H9 (cell line): Measurements from ENCODE around the gene MTMR4. TPM values are rescaled to one million over a fixed set of nuclear protein-coding genes. Genes with fewer than 3 reads are reported as not detected.

ENCODE experiments used
- DNase-seq: peaks from one replicate; pipeline ENCODE4 v3.0.0-alpha.2; 2017
- H2AFZ ChIP-seq: one replicate; pipeline ENCODE4 v1.6.1; 2013; ENCODE audit warnings: mild to moderate bottlenecking, low read length, control low read depth, moderate library complexity
- H2AK5ac ChIP-seq: 2 replicates; pipeline ENCODE4 v1.6.1; 2013; ENCODE audit warnings: low read length, control low read depth, mixed read lengths; ENCODE audit not compliant: insufficient read length
- H2BK120ac ChIP-seq: one replicate; pipeline ENCODE4 v1.6.1; 2013; ENCODE audit warnings: low read depth, mild to moderate bottlenecking, low read length, control low read depth, inconsistent platforms; ENCODE audit not compliant: poor library complexity, severe bottlenecking
- H2BK12ac ChIP-seq: 2 replicates; pipeline ENCODE4 v1.6.1; 2013; ENCODE audit warnings: low read length, control low read depth, mixed read lengths, low read depth; ENCODE audit not compliant: insufficient read length
- H2BK15ac ChIP-seq: 2 replicates; pipeline ENCODE4 v1.6.1; 2013; ENCODE audit warnings: low read depth, low read length, control low read depth
- H2BK20ac ChIP-seq: one replicate; pipeline ENCODE4 v1.6.1; 2013; ENCODE audit warnings: low read depth, mild to moderate bottlenecking, low read length, control low read depth, inconsistent platforms; ENCODE audit not compliant: poor library complexity, severe bottlenecking
- H2BK5ac ChIP-seq: 2 replicates; pipeline ENCODE4 v1.6.1; 2013; ENCODE audit warnings: low read length, control low read depth, mixed read lengths; ENCODE audit not compliant: insufficient read length
- H3K14ac ChIP-seq: 2 replicates; pipeline ENCODE4 v1.6.1; 2013; ENCODE audit warnings: low read length, control low read depth; ENCODE audit not compliant: insufficient read depth
- H3K18ac ChIP-seq: 2 replicates; pipeline ENCODE4 v1.6.1; 2013; ENCODE audit warnings: low read depth, mild to moderate bottlenecking, mixed read lengths, low read length, control low read depth; ENCODE audit not compliant: insufficient read length
- H3K23ac ChIP-seq: 2 replicates; pipeline ENCODE4 v1.6.1; 2013; ENCODE audit warnings: low read length, control low read depth, mixed read lengths, low read depth; ENCODE audit not compliant: insufficient read length
- H3K23me2 ChIP-seq: 2 replicates; pipeline ENCODE4 v1.6.1; 2013; ENCODE audit warnings: low read depth, mild to moderate bottlenecking, mixed read lengths, low read length, control low read depth; ENCODE audit not compliant: insufficient read length, poor library complexity, severe bottlenecking
- H3K27ac ChIP-seq: 2 replicates; pipeline ENCODE4 v1.5.1; 2013; ENCODE audit warnings: low read length, control low read depth, mixed read lengths, low read depth; ENCODE audit not compliant: insufficient read length
- H3K27me3 ChIP-seq: 2 replicates; pipeline ENCODE4 v1.6.1; 2013; ENCODE audit warnings: low read length, control low read depth, inconsistent platforms; ENCODE audit not compliant: insufficient read depth
- H3K4ac ChIP-seq: 2 replicates; pipeline ENCODE4 v1.6.1; 2013; ENCODE audit warnings: low read depth, mild to moderate bottlenecking, control low read depth, inconsistent platforms, low read length, moderate library complexity
- H3K4me1 ChIP-seq: 2 replicates; pipeline ENCODE4 v1.6.1; 2013; ENCODE audit warnings: low read length, control low read depth, inconsistent platforms; ENCODE audit not compliant: insufficient read depth
- H3K4me2 ChIP-seq: 2 replicates; pipeline ENCODE4 v1.6.1; 2013; ENCODE audit warnings: low read length, control low read depth, mixed read lengths; ENCODE audit not compliant: insufficient read length, insufficient read depth
- H3K56ac ChIP-seq: 2 replicates; pipeline ENCODE4 v1.6.1; 2013; ENCODE audit warnings: low read depth, mild to moderate bottlenecking, mixed read lengths, low read length, control low read depth; ENCODE audit not compliant: insufficient read length
- H3K79me1 ChIP-seq: 2 replicates; pipeline ENCODE4 v1.6.1; 2013; ENCODE audit warnings: low read depth, mild to moderate bottlenecking, moderate library complexity, low read length, control low read depth, inconsistent platforms; ENCODE audit not compliant: insufficient read depth, poor library complexity, severe bottlenecking
- H3K79me2 ChIP-seq: 2 replicates; pipeline ENCODE4 v1.6.1; 2013; ENCODE audit warnings: low read length, control low read depth, inconsistent platforms; ENCODE audit not compliant: insufficient read depth
- H3K9ac ChIP-seq: 2 replicates; pipeline ENCODE4 v1.6.1; 2013; ENCODE audit warnings: low read length, control low read depth, mixed read lengths; ENCODE audit not compliant: insufficient read length; ENCODE audit errors: extremely low read depth
- H3K9me3 ChIP-seq: one replicate; pipeline ENCODE4 v1.6.1; 2013; ENCODE audit warnings: low read depth, low read length, inconsistent platforms; ENCODE audit not compliant: control insufficient read depth
- H3T11ph ChIP-seq: one replicate; pipeline ENCODE4 v1.6.1; 2013; ENCODE audit warnings: mild to moderate bottlenecking, low read length, control low read depth, inconsistent platforms
- H4K20me1 ChIP-seq: one replicate; pipeline ENCODE4 v1.6.1; 2013; ENCODE audit not compliant: control insufficient read depth, insufficient read length, insufficient read depth
- H4K5ac ChIP-seq: 2 replicates; pipeline ENCODE4 v1.6.1; 2013; ENCODE audit warnings: low read depth, mild to moderate bottlenecking, mixed read lengths, low read length, control low read depth; ENCODE audit not compliant: insufficient read length
- H4K8ac ChIP-seq: replicated peaks from 2 replicates; pipeline ENCODE4 v1.6.1; 2013; ENCODE audit warnings: low read length, control low read depth, mixed read lengths, low read depth; ENCODE audit not compliant: insufficient read length
- H4K91ac ChIP-seq: 2 replicates; pipeline ENCODE4 v1.6.1; 2013; ENCODE audit warnings: low read depth, mild to moderate bottlenecking, moderate library complexity, mixed read lengths, low read length, control low read depth; ENCODE audit not compliant: insufficient read length
- H3K27ac Mint-ChIP-seq, 3 experiments: 2 replicates in 2 of 3; 3 replicates in 1 of 3; pipeline ENCODE4 v1.8.0; 2020 to 2021; ENCODE audit warnings: mixed read lengths in 3 of 3, mild to moderate bottlenecking in 1 of 3, moderate library complexity in 1 of 3
- H3K27me3 Mint-ChIP-seq: 2 replicates; pipeline ENCODE4 v1.8.0; 2021; ENCODE audit warnings: low read depth, mild to moderate bottlenecking, moderate library complexity, mixed read lengths
- H3K36me3 Mint-ChIP-seq, 3 experiments: 2 replicates in 2 of 3; 3 replicates in 1 of 3; pipeline ENCODE4 v1.8.0; 2020 to 2021; ENCODE audit warnings: low read depth in 3 of 3, mixed read lengths in 3 of 3; ENCODE audit not compliant: insufficient read depth in 1 of 3
- H3K4me1 Mint-ChIP-seq, 2 experiments: 2 replicates each; pipeline ENCODE4 v1.8.0; 2020; ENCODE audit warnings: mixed read lengths in 2 of 2
- H3K4me3 Mint-ChIP-seq, 2 experiments: 2 replicates in 1 of 2; 3 replicates in 1 of 2; pipeline ENCODE4 v1.8.0; 2020 to 2021; ENCODE audit warnings: mild to moderate bottlenecking in 2 of 2, mixed read lengths in 2 of 2, moderate library complexity in 1 of 2
- H3K9me3 Mint-ChIP-seq, 2 experiments: 2 replicates in 1 of 2; 3 replicates in 1 of 2; pipeline ENCODE4 v1.8.0; 2020; ENCODE audit warnings: mild to moderate bottlenecking in 2 of 2, mixed read lengths in 2 of 2, moderate library complexity in 1 of 2
- WGBS: extraction: QIAGEN DNeasy Blood & Tissue Kit; methylation state at CpG from one replicate; pipeline ENCODE4 v1.1.7; 2013; ENCODE audit warnings: missing lambda C conversion rate, low lambda C conversion rate, mixed read lengths; ENCODE audit not compliant: insufficient read length; ENCODE audit errors: extremely low coverage; 5-methylcytosine and 5-hydroxymethylcytosine counted together
- total RNA-seq: library from RNA; stranded (reverse); gene quantifications from 2 replicates; pipeline ENCODE4 v1.2.1, GENCODE V29; 2021
- TF ChIP-seq, protein P1 (sequence below): fragments of 200-600 bp; sonication (generic); conservative IDR thresholded peaks from 3 replicates; pipeline ENCODE4 v1.8.0; 2021; ENCODE audit warnings: antibody characterized with exemption, mild to moderate bottlenecking

Gene MTMR4
- total RNA-seq, 1 experiment from 2014 or later = 31.2 TPM

DNA sequence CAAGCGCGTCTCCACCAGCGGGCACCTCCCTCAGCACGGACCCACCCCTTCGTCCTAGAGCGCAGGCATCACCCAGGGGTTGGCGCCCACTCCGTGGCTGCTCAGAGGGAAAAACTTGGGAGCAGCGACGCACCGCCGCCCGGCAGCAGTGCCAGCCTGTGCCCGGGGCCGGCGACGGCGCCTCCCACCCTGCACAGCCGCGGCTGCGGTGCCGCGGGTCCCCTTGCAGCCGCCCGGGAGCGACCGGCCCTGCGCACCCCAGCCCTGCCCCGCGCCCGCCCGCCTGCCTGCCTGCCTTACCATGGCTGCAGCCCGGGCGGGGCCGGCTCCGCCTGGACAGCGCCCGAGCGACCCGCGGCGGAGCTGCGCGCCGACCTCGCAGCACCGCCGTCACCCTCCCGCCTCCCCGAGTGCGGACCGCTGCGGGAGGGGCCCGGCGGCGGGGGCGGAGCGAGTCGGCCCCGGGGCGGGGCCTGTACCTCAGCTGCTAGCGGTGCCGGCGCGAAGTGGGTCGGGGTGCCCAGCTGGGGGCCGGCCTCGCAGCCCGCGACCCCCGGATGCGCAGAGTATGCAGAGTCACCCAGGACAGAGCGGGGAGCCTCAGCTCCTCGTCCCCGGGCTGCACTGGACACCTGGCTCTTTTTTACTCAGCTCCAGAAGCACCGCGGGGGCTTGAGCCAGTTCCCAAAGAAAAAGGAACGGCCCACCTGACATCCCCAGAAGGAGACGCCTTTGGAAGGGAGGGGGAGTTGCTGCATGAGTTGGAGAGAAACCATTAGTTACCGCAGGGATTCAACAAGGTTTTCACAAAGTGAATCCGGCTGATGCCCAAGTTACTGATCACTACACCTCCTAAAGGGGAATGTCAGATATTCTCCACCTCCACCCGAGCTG, 17.5 kb upstream of the MTMR4 start:
- Histone ChIP-seq H4K8ac (no peak overlapping the region), H2AFZ (no peak overlapping the region), H3K23ac (no peak overlapping the region), H2BK20ac (no peak overlapping the region), H4K91ac (no peak overlapping the region), H2AK5ac (no peak overlapping the region), H3K56ac (no peak overlapping the region), H3T11ph (no peak overlapping the region), H4K5ac (no peak overlapping the region), H2BK12ac (no peak overlapping the region), H3K18ac (no peak overlapping the region), H3K23me2 (peaks cover 5% of the 10 kb centered on the region), H2BK5ac (no peak overlapping the region), H3K14ac (no peak overlapping the region), H3K27me3 (no peaks in the 10 kb centered on the region), H3K27ac (no peak overlapping the region), H3K9ac (peak overlapping the region; percentile 28), H3K4ac (no peak overlapping the region), H3K79me1 (no peaks in the 10 kb centered on the region), H2BK120ac (no peak overlapping the region), H3K4me1 (0 out of 2 replicates have a peak, but pooled peaks cover 2% of the 10 kb centered on the region), H3K79me2 (no peaks in the 10 kb centered on the region), H3K4me2 (peak overlapping the region; percentile 88), H2BK15ac (no peak overlapping the region), H3K9me3 (no peaks in the 10 kb centered on the region), H4K20me1 (no peaks in the 10 kb centered on the region)
- H3K4me1 Mint-ChIP-seq = peaks cover 29 to 50% of the 10 kb centered on the region in 2 experiments
- H3K4me3 Mint-ChIP-seq = peak overlapping the region; percentile 67 to 83
- H3K9me3 Mint-ChIP-seq = no peaks in the 10 kb centered on the region
- H3K27ac Mint-ChIP-seq = peak overlapping the region in 1 of 3 experiments; percentile 10; a peak in 1 of 7 replicates
- no CpG with 5 or more reads among the region's 82 CpGs for WGBS
- no peaks in the 10 kb centered on the region for H3K36me3 Mint-ChIP-seq
- peak; percentile 85 for DNase-seq
- TF ChIP-seq, protein P1, sequence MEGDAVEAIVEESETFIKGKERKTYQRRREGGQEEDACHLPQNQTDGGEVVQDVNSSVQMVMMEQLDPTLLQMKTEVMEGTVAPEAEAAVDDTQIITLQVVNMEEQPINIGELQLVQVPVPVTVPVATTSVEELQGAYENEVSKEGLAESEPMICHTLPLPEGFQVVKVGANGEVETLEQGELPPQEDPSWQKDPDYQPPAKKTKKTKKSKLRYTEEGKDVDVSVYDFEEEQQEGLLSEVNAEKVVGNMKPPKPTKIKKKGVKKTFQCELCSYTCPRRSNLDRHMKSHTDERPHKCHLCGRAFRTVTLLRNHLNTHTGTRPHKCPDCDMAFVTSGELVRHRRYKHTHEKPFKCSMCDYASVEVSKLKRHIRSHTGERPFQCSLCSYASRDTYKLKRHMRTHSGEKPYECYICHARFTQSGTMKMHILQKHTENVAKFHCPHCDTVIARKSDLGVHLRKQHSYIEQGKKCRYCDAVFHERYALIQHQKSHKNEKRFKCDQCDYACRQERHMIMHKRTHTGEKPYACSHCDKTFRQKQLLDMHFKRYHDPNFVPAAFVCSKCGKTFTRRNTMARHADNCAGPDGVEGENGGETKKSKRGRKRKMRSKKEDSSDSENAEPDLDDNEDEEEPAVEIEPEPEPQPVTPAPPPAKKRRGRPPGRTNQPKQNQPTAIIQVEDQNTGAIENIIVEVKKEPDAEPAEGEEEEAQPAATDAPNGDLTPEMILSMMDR = no peak
- peaks cover 58% of the 10 kb centered on the region for H3K27me3 Mint-ChIP-seq
